ENCODE measurements around the gene NCAPG.

- TF ChIP-seq POLR2A (IDR thresholded peaks at IDR 0.05; ENCODE audit: low read depth) (no peak), CTCF (IDR thresholded peaks at IDR 0.05) (no peak), POLR2AphosphoS5 (IDR thresholded peaks at IDR 0.05) (no peak)
Observed at GRCh38 chr4:17797808-17798207, 13.0 kb upstream of the NCAPG start.
